OCI-LY7 (cell line): ENCODE data around the gene HERC5. TPM values are rescaled to one million over a fixed set of nuclear protein-coding genes. Genes with fewer than 3 reads are reported as not detected.

ENCODE experiments used
- BruUV-seq: library from RNA; stranded (reverse); fragments of 400-500 nt; replicated peaks from 2 replicates; lab custom pipeline; 2021; lab: Mats Ljungman, UMichigan
- CTCF ChIA-PET: fragments of 300-600 bp; sonication (Branson Sonifier 250); formaldehyde crosslinking; loops from one replicate; lab custom pipeline; 2022; ENCODE audit warnings: antibody characterized with exemption; ENCODE audit not compliant: unreplicated experiment; lab: Charles Lee
- POLR2A ChIA-PET: fragments of 300-600 bp; sonication (Branson Sonifier 250); formaldehyde crosslinking; loops from one replicate; lab custom pipeline; 2022; ENCODE audit warnings: antibody characterized with exemption; lab: Charles Lee
- DNase-seq: peaks from one replicate; pipeline ENCODE4 v3.0.0-alpha.2; 2015; ENCODE audit warnings: low spot score
- H2AFZ ChIP-seq: fragments of 200-600 bp; sonication (generic), shearing (Covaris generic); 2 replicates; pipeline ENCODE4 v1.6.1; 2014; ENCODE audit warnings: mild to moderate bottlenecking, antibody characterized with exemption, low read length, moderate library complexity
- H3K27ac ChIP-seq: fragments of 200-600 bp; sonication (generic); 2 replicates; pipeline ENCODE4 v1.5.1; 2014; ENCODE audit warnings: mixed run types, low read depth, mild to moderate bottlenecking, moderate library complexity, low read length, inconsistent platforms; ENCODE audit not compliant: poor library complexity, severe bottlenecking
- H3K36me3 ChIP-seq: fragments of 200-600 bp; sonication (generic); 2 replicates; pipeline ENCODE4 v1.6.1; 2014; ENCODE audit warnings: mild to moderate bottlenecking, antibody characterized with exemption, low read length, moderate library complexity, mixed read lengths; ENCODE audit not compliant: insufficient read depth
- H3K4me1 ChIP-seq: fragments of 200-600 bp; sonication (generic); 2 replicates; pipeline ENCODE4 v1.5.1; 2014; ENCODE audit warnings: mild to moderate bottlenecking, low read length; ENCODE audit not compliant: insufficient read depth, poor library complexity, severe bottlenecking
- H3K4me2 ChIP-seq: fragments of 200-600 bp; sonication (generic); 2 replicates; pipeline ENCODE4 v1.6.1; 2014; ENCODE audit warnings: mild to moderate bottlenecking, low read length
- H3K4me3 ChIP-seq: fragments of 200-600 bp; sonication (generic); 2 replicates; pipeline ENCODE4 v1.5.1; 2014; ENCODE audit warnings: mild to moderate bottlenecking, low read depth, low read length; ENCODE audit not compliant: poor library complexity, severe bottlenecking
- H3K79me2 ChIP-seq: fragments of 200-600 bp; sonication (generic); 2 replicates; pipeline ENCODE4 v1.6.1; 2016; ENCODE audit warnings: low read depth, mild to moderate bottlenecking, low read length, moderate library complexity, mixed read lengths; ENCODE audit not compliant: insufficient read depth
- H3K9me2 ChIP-seq: fragments of 200-600 bp; sonication (generic); 2 replicates; pipeline ENCODE4 v1.6.1; 2016; ENCODE audit warnings: mild to moderate bottlenecking, low read length, mixed read lengths; ENCODE audit not compliant: insufficient read depth
- H3K9me3 ChIP-seq: fragments of 200-600 bp; sonication (generic); 2 replicates; pipeline ENCODE4 v1.6.1; 2014; ENCODE audit warnings: mild to moderate bottlenecking, mixed run types, low read length, mixed read lengths
- H4K20me1 ChIP-seq: fragments of 200-600 bp; sonication (generic); 2 replicates; pipeline ENCODE4 v1.6.1; 2014; ENCODE audit warnings: mild to moderate bottlenecking, antibody characterized with exemption, low read length, moderate library complexity, mixed read lengths; ENCODE audit not compliant: insufficient read depth
- CTCF ChIP-seq: fragments of 200-600 bp; sonication (generic); conservative IDR thresholded peaks from 2 replicates; pipeline ENCODE4 v1.5.1; 2014; ENCODE audit warnings: mild to moderate bottlenecking, antibody characterized with exemption, low read length, moderate library complexity, mixed read lengths
- EZH2phosphoT487 ChIP-seq: fragments of 200-600 bp; sonication (generic); IDR thresholded peaks from 2 replicates; pipeline ENCODE4 v1.6.1; 2018; ENCODE audit warnings: low read depth, borderline replicate concordance, mild to moderate bottlenecking, mixed run types, antibody characterized with exemption, low read length, moderate library complexity, mixed read lengths
- intact Hi-C: fragments of 100-400 bp; cut with micrococcal nuclease; formaldehyde crosslinking; loops from one replicate; pipeline ENCODE4 v1.10.0; 2022; ENCODE audit not compliant: unreplicated experiment
- total RNA-seq, 2 experiments: library from RNA; depleted of rRNA in 1 of 2; stranded (reverse); fragments of >200 nt in 1 of 2; shearing (Covaris generic) in 1 of 2; gene quantifications; 2 replicates each; pipeline ENCODE4 v1.2.3, GENCODE V29; 2014 to 2022

HERC5 gene
- total RNA-seq, 2 experiments from 2014 or later = not detected

DNA sequence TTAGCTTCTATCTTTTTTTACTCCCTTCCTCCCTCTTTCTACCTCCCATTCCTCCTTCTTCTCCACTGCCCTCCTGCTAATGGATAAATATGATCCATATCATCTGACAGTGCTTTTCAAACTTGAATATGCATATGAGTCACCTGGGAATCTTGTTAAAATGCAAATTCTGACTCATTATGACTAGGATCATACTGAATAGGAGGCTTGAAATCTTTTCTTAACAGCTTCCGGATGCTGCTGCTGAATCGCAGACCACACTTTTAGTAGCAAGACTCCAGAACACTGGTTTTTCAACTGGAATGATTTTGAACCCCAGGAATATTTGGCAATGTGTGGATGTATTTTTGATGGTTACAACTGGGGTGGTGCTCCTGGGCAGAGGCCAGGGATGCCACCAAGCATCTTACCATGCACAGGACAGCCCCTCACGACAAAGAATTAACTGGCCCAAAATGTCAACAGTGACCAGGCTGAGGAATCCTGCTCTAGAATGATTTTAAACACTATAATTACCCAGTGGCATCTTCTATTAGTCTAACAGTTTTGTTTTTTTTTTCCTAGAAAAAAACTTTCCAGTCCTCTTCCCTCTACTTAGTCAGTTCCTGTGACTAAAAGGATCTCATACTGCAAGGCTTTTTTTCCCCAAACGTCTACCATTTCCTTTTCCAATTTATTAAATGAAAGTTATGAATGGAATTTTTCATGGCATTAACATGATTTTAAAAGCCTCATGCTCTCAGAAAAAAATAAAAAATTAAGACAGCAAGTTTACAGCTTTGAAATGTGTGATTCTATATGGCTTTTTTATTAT lies 77.2 kb downstream of the HERC5 start:
- ChIA-PET CTCF (no interaction called here), POLR2A (interaction anchor here (0.5 to 1.0 kb wide), 5 partner anchors 10 to 758 kb away, joined by 3 read pairs; no protein-coding TSS in a partner anchor)
- H2AFZ ChIP-seq = no peak overlapping the region
- no peaks in the 10 kb centered on the region for H3K36me3 ChIP-seq
- BruUV-seq = no TSS peak
- H4K20me1 ChIP-seq = no peaks in the 10 kb centered on the region
- no peak overlapping the region for H3K4me3 ChIP-seq
- H3K9me3 ChIP-seq = no peaks in the 10 kb centered on the region
- H3K79me2 ChIP-seq = no peaks in the 10 kb centered on the region
- no peak overlapping the region for H3K4me2 ChIP-seq
- H3K27ac ChIP-seq = no peak overlapping the region
- intact Hi-C loops = loop anchor here (10.0 kb wide), 1 partner anchor 261 kb away; no protein-coding TSS in a partner anchor
- no peak for DNase-seq
- no peaks in the 10 kb centered on the region for H3K9me2 ChIP-seq
- no peaks in the 10 kb centered on the region for H3K4me1 ChIP-seq
- TF ChIP-seq CTCF (no peak), EZH2phosphoT487 (no peak)

DNA sequence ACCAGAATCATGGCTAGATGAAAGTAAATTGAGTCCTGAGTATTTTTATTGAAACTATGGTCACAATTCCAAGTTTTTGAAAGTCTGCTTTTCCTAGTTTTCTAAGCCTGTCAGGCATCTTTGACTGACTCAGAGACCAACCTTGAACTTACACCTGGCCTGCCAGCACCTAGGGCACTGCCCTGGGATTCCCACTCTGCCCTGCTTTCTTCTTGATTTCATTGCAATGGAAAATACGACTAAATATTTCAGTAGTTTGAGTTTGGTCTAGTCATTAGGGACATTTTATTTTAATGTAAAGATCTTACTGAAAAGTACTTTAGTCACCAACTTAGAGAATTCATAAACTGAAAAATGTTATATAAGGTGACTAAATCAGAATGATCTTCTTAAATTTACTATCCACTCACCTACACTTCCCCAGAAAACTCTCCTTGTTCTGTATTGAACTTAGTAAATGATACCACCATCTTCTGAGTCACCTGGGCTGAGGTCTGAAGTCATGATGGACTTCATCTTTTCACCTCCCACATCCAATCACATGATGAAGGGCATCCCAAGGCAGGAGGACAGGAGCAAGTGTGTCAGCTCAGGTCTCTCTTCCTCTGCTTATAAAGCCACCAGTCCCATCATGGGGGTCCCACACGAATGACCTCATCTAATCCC lies 78.3 kb downstream of the HERC5 start:
- no TSS peak for BruUV-seq
- Histone ChIP-seq H2AFZ (no peak overlapping the region), H3K9me3 (no peaks in the 10 kb centered on the region), H3K4me3 (no peak overlapping the region), H3K27ac (no peak overlapping the region), H3K4me1 (no peaks in the 10 kb centered on the region), H3K4me2 (no peak overlapping the region), H3K9me2 (no peaks in the 10 kb centered on the region), H4K20me1 (no peaks in the 10 kb centered on the region), H3K36me3 (no peaks in the 10 kb centered on the region), H3K79me2 (no peaks in the 10 kb centered on the region)
- intact Hi-C loops = loop anchor here (10.0 kb wide), 1 partner anchor 260 kb away; no protein-coding TSS in a partner anchor
- no peak for DNase-seq
- POLR2A ChIA-PET = interaction anchor here (0.7 to 1.0 kb wide), 2 partner anchors 65 to 756 kb away, joined by 3 read pairs; no protein-coding TSS in a partner anchor
- CTCF ChIA-PET = no interaction called here
- TF ChIP-seq CTCF (no peak), EZH2phosphoT487 (no peak)
